HFF-Myc (cell line): Measurements from ENCODE around the gene IFI6.
"Not testable (repeated sequence)": the region's sequence is repeated elsewhere in the genome, so short reads cannot be mapped to it uniquely, and the experiment has no call there.

Experiments
- DNase-seq: peaks from one replicate; pipeline ENCODE4 v3.0.0-alpha.2; 2011; ENCODE audit warnings: low read depth; ENCODE audit errors: extremely low read depth
- H3K4me3 ChIP-seq: replicated peaks from 2 replicates; pipeline ENCODE4 v1.5.1; 2011; ENCODE audit warnings: low read depth, mild to moderate bottlenecking, control low read depth, low read length
- CTCF ChIP-seq: IDR thresholded peaks from 2 replicates; pipeline ENCODE4 v1.5.1; 2012; ENCODE audit warnings: mild to moderate bottlenecking, low read depth, low read length, control low read depth; ENCODE audit errors: missing control alignments

The IFI6 gene

GRCh38 chr1:27684176-27684575 lies 12.2 kb upstream of the IFI6 start:
- no peak overlapping the region for H3K4me3 ChIP-seq
- DNase-seq = no peak
- no peak for TF ChIP-seq CTCF

GRCh38 chr1:27682351-27682944 lies 10.5 kb upstream of the IFI6 start:
- H3K4me3 ChIP-seq = no peak overlapping the region
- no peak for DNase-seq
- no peak for TF ChIP-seq CTCF

GRCh38 chr1:27681580-27681979 lies 9.6 kb upstream of the IFI6 start:
- DNase-seq, H3K4me3 ChIP-seq: not testable (repeated sequence)

- not testable (repeated sequence) for H3K4me3 ChIP-seq
These were observed 8.3 kb upstream of the IFI6 start for GRCh38 chr1:27680225-27680791.

GRCh38 chr1:27678747-27679146 lies 6.8 kb upstream of the IFI6 start:
- no peak for TF ChIP-seq CTCF
- no peak for DNase-seq
- no peak overlapping the region for H3K4me3 ChIP-seq

More at GRCh38 chr1:27680225-27680791, 8.3 kb upstream of the IFI6 start:
- DNase-seq = not testable (repeated sequence)

- no peak for TF ChIP-seq CTCF
- no peak for DNase-seq
- H3K4me3 ChIP-seq = no peak overlapping the region
These were observed 4.4 kb upstream of the IFI6 start for GRCh38 chr1:27676410-27676809.

GRCh38 chr1:27672750-27673112 lies 739 bp upstream of the IFI6 start:
- H3K4me3 ChIP-seq = peak overlapping the region; percentile 43
- no peak for DNase-seq

More at GRCh38 chr1:27672750-27673112, 739 bp upstream of the IFI6 start:
- no peak for TF ChIP-seq CTCF
